IMR-90 (cell line): ENCODE results near the gene FBLIM1. TPM values are rescaled to one million over a fixed set of nuclear protein-coding genes. Genes with fewer than 3 reads are reported as not detected.

Experiments used
- ATAC-seq: fragments of 200-7000 bp; cut with Tn5 transposase; 2 replicates; pipeline ENCODE4 v1.9.1; 2020; ENCODE audit warnings: low read depth, mild to moderate bottlenecking, moderate library complexity
- BruUV-seq: library from RNA; stranded (reverse); fragments of 400-500 nt; replicated peaks from 2 replicates; lab custom pipeline; 2021; lab: Mats Ljungman, UMichigan
- CTCF ChIA-PET: fragments of 300-600 bp; formaldehyde crosslinking; extraction: SDS; loops from one replicate; lab custom pipeline; 2021; ENCODE audit warnings: antibody characterized with exemption; lab: Yijun Ruan, JAX
- POLR2A ChIA-PET: fragments of 300-600 bp; sonication (Branson Sonifier 250); formaldehyde crosslinking; loops from one replicate; lab custom pipeline; 2022; ENCODE audit warnings: antibody characterized with exemption; ENCODE audit not compliant: unreplicated experiment; lab: Charles Lee
- DNase-seq: peaks from one replicate; pipeline ENCODE4 v3.0.0; 2013
- H2AFZ ChIP-seq: replicated peaks from 2 replicates; pipeline ENCODE3; 2013; ENCODE audit warnings: low read length, mild to moderate bottlenecking; ENCODE audit not compliant: poor library complexity
- H2AK5ac ChIP-seq: 2 replicates; pipeline ENCODE4 v1.6.1; 2013; ENCODE audit warnings: low read depth, low read length, inconsistent platforms
- H2AK9ac ChIP-seq: replicated peaks from 2 replicates; pipeline ENCODE3; 2013; ENCODE audit warnings: mild to moderate bottlenecking, low read depth, low read length, moderate library complexity; ENCODE audit not compliant: poor library complexity
- H2BK120ac ChIP-seq: 2 replicates; pipeline ENCODE4 v1.6.1; 2013; ENCODE audit warnings: low read depth, low read length, inconsistent platforms
- H2BK15ac ChIP-seq: 3 replicates; pipeline ENCODE4 v1.6.1; 2013; ENCODE audit warnings: low read depth, low read length, inconsistent platforms
- H2BK20ac ChIP-seq: 2 replicates; pipeline ENCODE4 v1.6.1; 2013; ENCODE audit warnings: low read depth, mild to moderate bottlenecking, inconsistent platforms, low read length, moderate library complexity
- H2BK5ac ChIP-seq: 2 replicates; pipeline ENCODE4 v1.6.1; 2013; ENCODE audit warnings: mild to moderate bottlenecking, low read depth, low read length, inconsistent platforms; ENCODE audit not compliant: poor library complexity, severe bottlenecking
- H3K14ac ChIP-seq: replicated peaks from 2 replicates; pipeline ENCODE4 v1.6.1; 2013; ENCODE audit warnings: low read depth, low read length, inconsistent platforms
- H3K18ac ChIP-seq: 2 replicates; pipeline ENCODE4 v1.6.1; 2013; ENCODE audit warnings: low read depth, low read length, control low read depth
- H3K23ac ChIP-seq: 2 replicates; pipeline ENCODE4 v1.6.1; 2013; ENCODE audit warnings: low read depth, low read length, inconsistent platforms
- H3K27ac ChIP-seq: 2 replicates; pipeline ENCODE4 v1.5.1; 2013; ENCODE audit warnings: mild to moderate bottlenecking, control low read depth, low read length; ENCODE audit not compliant: insufficient read depth
- H3K27me3 ChIP-seq: 2 replicates; pipeline ENCODE4 v1.6.1; 2013; ENCODE audit warnings: low read length; ENCODE audit not compliant: control insufficient read depth, insufficient read depth
- H3K36me3 ChIP-seq: 2 replicates; pipeline ENCODE4 v1.6.1; 2013; ENCODE audit warnings: low read length, mixed read lengths; ENCODE audit not compliant: control insufficient read depth, insufficient read depth
- H3K4ac ChIP-seq: 2 replicates; pipeline ENCODE4 v1.6.1; 2013; ENCODE audit warnings: low read depth, low read length, inconsistent platforms
- H3K4me1 ChIP-seq: 2 replicates; pipeline ENCODE4 v1.6.1; 2013; ENCODE audit warnings: low read length, mixed read lengths; ENCODE audit not compliant: control insufficient read depth, insufficient read depth
- H3K4me2 ChIP-seq: 2 replicates; pipeline ENCODE4 v1.6.1; 2013; ENCODE audit warnings: low read depth, mild to moderate bottlenecking, control low read depth, low read length, moderate library complexity
- H3K4me3 ChIP-seq: 2 replicates; pipeline ENCODE4 v1.5.1; 2013; ENCODE audit warnings: low read depth, mild to moderate bottlenecking, control low read depth, low read length, moderate library complexity; ENCODE audit not compliant: insufficient read depth
- H3K56ac ChIP-seq: 2 replicates; pipeline ENCODE4 v1.6.1; 2013; ENCODE audit warnings: low read length, inconsistent platforms; ENCODE audit not compliant: insufficient read depth; ENCODE audit errors: extremely low read depth
- H3K79me1 ChIP-seq, 2 experiments: 2 replicates each; pipeline ENCODE4 v1.6.1; 2013; ENCODE audit warnings: low read length in 2 of 2, inconsistent platforms in 1 of 2, low read depth in 1 of 2
- H3K9ac ChIP-seq: 2 replicates; pipeline ENCODE4 v1.6.1; 2013; ENCODE audit warnings: low read depth, low read length, control low read depth
- H3K9me1 ChIP-seq: 2 replicates; pipeline ENCODE4 v1.6.1; 2013; ENCODE audit warnings: low read length, inconsistent platforms; ENCODE audit not compliant: insufficient read depth
- H3K9me3 ChIP-seq: 2 replicates; pipeline ENCODE4 v1.6.1; 2013; ENCODE audit warnings: low read length; ENCODE audit not compliant: control insufficient read depth, insufficient read depth
- H4K20me1 ChIP-seq: 2 replicates; pipeline ENCODE4 v1.6.1; 2013; ENCODE audit warnings: low read length, inconsistent platforms; ENCODE audit not compliant: insufficient read depth
- H4K5ac ChIP-seq: 2 replicates; pipeline ENCODE4 v1.6.1; 2013; ENCODE audit warnings: mild to moderate bottlenecking, low read depth, low read length, control low read depth
- H4K8ac ChIP-seq, 2 experiments: 2 replicates each; pipeline ENCODE4 v1.6.1; 2013; ENCODE audit warnings: low read depth in 2 of 2, low read length in 2 of 2, control low read depth in 1 of 2, inconsistent platforms in 1 of 2
- H4K91ac ChIP-seq: 2 replicates; pipeline ENCODE4 v1.6.1; 2013; ENCODE audit warnings: low read depth, low read length, inconsistent platforms; ENCODE audit not compliant: insufficient read depth
- CEBPB ChIP-seq: IDR thresholded peaks from 2 replicates; pipeline ENCODE4 v1.6.1; 2012; ENCODE audit warnings: low read depth, low read length, improper control_type of control experiment
- RCOR1 ChIP-seq: IDR thresholded peaks from 2 replicates; pipeline ENCODE4 v1.6.1; 2012; ENCODE audit warnings: mild to moderate bottlenecking, low read length, improper control_type of control experiment; ENCODE audit not compliant: insufficient replicate concordance
- RFX5 ChIP-seq: IDR thresholded peaks from 2 replicates; pipeline ENCODE4 v1.8.0; 2012; ENCODE audit warnings: low read depth, mild to moderate bottlenecking, low read length, moderate library complexity
- WGBS, 2 experiments: methylation state at CpG; one replicate each; pipeline versions ENCODE4 v1.1.5 to v1.1.7; 2013; ENCODE audit warnings: missing lambda C conversion rate in 2 of 2; ENCODE audit not compliant: insufficient read length in 1 of 2; ENCODE audit errors: extremely low coverage in 2 of 2; 5-methylcytosine and 5-hydroxymethylcytosine counted together
- dilution Hi-C: fragments of 300-500 bp; cut with HindIII; formaldehyde crosslinking; loops from one replicate; pipeline ENCODE4 v1.14.3; 2018; ENCODE audit warnings: low sequenced_read_pairs; ENCODE audit not compliant: unreplicated experiment
- in situ Hi-C: fragments of 300-500 bp; cut with MboI; formaldehyde crosslinking; loops from 3 replicates; pipeline ENCODE4 v1.14.3; 2019; ENCODE audit warnings: low sequenced_read_pairs, inconsistent platforms, mixed read lengths
- intact Hi-C: fragments of 100-400 bp; cut with micrococcal nuclease; formaldehyde crosslinking; loops from 2 replicates; pipeline ENCODE4 v1.10.0; 2022
- polyA plus RNA-seq, 3 experiments: library from polyadenylated mRNA; depleted of rRNA; stranded (reverse); fragments of >200 nt; gene quantifications; 2 replicates each; pipeline ENCODE4 v1.2.3, GENCODE V29; 2012; ENCODE audit warnings: low replicate concordance in 1 of 3
- total RNA-seq: library from RNA; depleted of rRNA; stranded (reverse); fragments of >200 nt; gene quantifications from 2 replicates; pipeline ENCODE4 v1.2.3, GENCODE V29; 2012

Gene FBLIM1
- total and polyA plus RNA-seq, 2 of the 4 experiments (the other 2 are of a cell fraction): 52.2 to 140 TPM

GRCh38 chr1:15744122-15744679, 14.4 kb upstream of the FBLIM1 start:
- ATAC-seq: no peak
- CTCF ChIA-PET: no interaction called here
- Histone ChIP-seq H3K4me3 (no peak overlapping the region), H2AK5ac (no peak overlapping the region), H2AK9ac (no peak overlapping the region), H3K4me2 (no peak overlapping the region), H3K27me3 (no peaks in the 10 kb centered on the region), H3K56ac (no peak overlapping the region), H3K4me1 (no peaks in the 10 kb centered on the region; the same call in 1 of the 2 replicates), H3K23ac (no peak overlapping the region), H3K9me1 (peaks cover under 1% of the 10 kb centered on the region), H3K36me3 (peaks cover 1% of the 10 kb centered on the region; the same call in 1 of the 2 replicates), H2BK120ac (no peak overlapping the region), H3K9ac (no peak overlapping the region), H4K91ac (no peak overlapping the region), H4K5ac (no peak overlapping the region), H3K27ac (no peak overlapping the region), H3K18ac (no peak overlapping the region), H2BK15ac (no peak overlapping the region), H2BK20ac (no peak overlapping the region), H2AFZ (peak overlapping the region; percentile 75), H2BK5ac (no peak overlapping the region), H3K4ac (no peak overlapping the region), H4K20me1 (no peaks in the 10 kb centered on the region), H3K79me1 (no peaks in the 10 kb centered on the region), H3K9me3 (no peaks in the 10 kb centered on the region), H3K14ac (no peak overlapping the region), H4K8ac (no peak overlapping the region)
- BruUV-seq: no TSS peak
- intact Hi-C loops: no loop called here
- in situ Hi-C loops: loop anchor here (5.0 kb wide), 1 partner anchor 147 kb away; no protein-coding TSS in a partner anchor
- WGBS, 2 experiments: 63% methylated on average over 14 of the region's 30 CpGs; no CpG with 5 or more reads in 1 of the 2 experiments
- DNase-seq: no peak
- POLR2A ChIA-PET: no interaction called here
- TF ChIP-seq RFX5: no peak
- TF ChIP-seq CEBPB: no peak
- TF ChIP-seq RCOR1: no peak
- dilution Hi-C loops: no loop called here
